Astrocyte of the cerebellum (primary cell): ENCODE data around the gene R3HDM4.
"Not testable (repeated sequence)": the region's sequence is repeated elsewhere in the genome, so short reads cannot be mapped to it uniquely, and the experiment has no call there.

Source experiments
- DNase-seq: peaks from one replicate; pipeline ENCODE4 v3.0.0-alpha.2; 2011; ENCODE audit warnings: low read depth
- H3K4me3 ChIP-seq: 2 replicates; pipeline ENCODE4 v1.5.1; 2011; ENCODE audit warnings: mild to moderate bottlenecking, low read depth, low read length, moderate library complexity
- in situ Hi-C: cut with HindIII; loops from 2 replicates; pipeline ENCODE4 v1.10.0; 2017; ENCODE audit warnings: low sequenced_read_pairs
- TF ChIP-seq, protein P1 (sequence below): IDR thresholded peaks from 2 replicates; pipeline ENCODE4 v1.5.1; 2012; ENCODE audit warnings: low read length, low read depth, moderate library complexity, mild to moderate bottlenecking; ENCODE audit errors: missing control alignments

The R3HDM4 gene

DNA sequence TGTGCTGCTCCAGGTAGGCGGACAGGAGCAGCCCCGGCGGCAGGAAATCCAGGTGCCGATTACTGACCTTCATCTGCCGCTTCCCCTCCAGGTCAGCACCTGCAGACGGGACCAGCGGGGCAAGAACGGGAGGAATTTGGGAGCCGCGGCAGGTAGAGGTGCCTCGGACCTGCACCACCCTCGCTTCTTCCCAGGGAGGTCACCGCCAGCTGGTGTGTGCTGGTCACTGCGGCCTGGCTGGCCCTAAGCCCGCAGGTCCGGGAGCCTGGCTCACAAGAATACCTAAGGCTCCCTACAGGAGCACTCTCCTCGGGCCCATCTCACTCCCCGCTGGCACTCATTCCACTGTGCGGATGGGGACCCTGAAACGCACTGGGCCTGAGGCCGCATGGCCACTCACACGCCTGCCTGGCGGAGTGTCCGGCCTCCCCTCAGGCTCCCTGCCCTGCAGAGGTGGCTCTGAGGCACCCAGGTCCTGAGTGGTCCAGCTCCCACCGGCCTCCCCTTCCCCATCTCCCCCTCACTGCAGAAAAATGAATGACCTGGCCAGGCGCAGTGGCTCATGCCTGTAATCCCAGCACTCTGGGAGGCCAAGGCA lies 15.5 kb downstream of the R3HDM4 start:
- in situ Hi-C loops = no loop called here
- DNase-seq = no peak
- H3K4me3 ChIP-seq = no peak overlapping the region
- TF ChIP-seq, protein P1, sequence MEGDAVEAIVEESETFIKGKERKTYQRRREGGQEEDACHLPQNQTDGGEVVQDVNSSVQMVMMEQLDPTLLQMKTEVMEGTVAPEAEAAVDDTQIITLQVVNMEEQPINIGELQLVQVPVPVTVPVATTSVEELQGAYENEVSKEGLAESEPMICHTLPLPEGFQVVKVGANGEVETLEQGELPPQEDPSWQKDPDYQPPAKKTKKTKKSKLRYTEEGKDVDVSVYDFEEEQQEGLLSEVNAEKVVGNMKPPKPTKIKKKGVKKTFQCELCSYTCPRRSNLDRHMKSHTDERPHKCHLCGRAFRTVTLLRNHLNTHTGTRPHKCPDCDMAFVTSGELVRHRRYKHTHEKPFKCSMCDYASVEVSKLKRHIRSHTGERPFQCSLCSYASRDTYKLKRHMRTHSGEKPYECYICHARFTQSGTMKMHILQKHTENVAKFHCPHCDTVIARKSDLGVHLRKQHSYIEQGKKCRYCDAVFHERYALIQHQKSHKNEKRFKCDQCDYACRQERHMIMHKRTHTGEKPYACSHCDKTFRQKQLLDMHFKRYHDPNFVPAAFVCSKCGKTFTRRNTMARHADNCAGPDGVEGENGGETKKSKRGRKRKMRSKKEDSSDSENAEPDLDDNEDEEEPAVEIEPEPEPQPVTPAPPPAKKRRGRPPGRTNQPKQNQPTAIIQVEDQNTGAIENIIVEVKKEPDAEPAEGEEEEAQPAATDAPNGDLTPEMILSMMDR = no peak

DNA sequence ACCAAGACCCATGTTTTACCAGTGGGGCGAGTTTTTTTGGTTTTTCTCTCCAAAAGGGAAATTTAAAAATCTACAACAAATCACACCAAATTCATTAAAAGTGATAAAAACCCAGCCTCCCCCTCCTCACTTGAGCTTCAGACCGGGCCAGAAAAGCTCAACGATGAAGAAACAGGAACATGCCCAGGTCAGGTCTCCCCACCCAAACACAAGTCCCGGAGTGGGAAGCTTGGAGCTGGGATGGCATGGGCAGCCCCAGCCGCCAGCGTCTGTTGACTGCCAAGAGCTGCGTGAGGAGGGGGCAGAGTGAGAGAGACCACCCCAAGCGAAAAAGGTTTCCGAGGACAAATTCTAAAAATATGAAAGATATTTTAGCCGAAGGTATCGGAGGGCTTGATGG lies 16.0 kb downstream of the R3HDM4 start:
- H3K4me3 ChIP-seq = no peak overlapping the region
- TF ChIP-seq, protein P1 = no peak
- DNase-seq = no peak
- in situ Hi-C loops = no loop called here

DNA sequence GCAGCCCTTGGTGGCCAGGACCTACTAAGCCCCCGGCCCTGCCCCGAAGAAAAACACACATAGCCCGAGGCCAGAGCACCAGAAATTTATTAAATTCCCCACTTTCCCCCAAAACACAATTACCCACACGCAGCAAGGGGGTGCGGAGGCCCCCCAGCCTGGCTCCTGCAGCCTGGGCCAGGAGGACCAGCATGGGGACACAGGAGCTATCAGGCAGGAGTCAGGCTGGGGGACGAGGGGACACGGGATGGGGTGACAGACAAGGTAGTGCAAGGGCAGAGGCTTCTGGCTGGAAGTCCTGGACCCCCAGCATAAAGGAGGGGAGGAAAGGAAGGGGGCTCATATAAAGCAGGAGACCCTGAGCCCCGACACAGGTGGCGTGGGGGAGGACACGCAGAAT lies 16.6 kb downstream of the R3HDM4 start:
- no peak overlapping the region for H3K4me3 ChIP-seq
- TF ChIP-seq, protein P1 = no peak
- in situ Hi-C loops = no loop called here
- DNase-seq = no peak

DNA sequence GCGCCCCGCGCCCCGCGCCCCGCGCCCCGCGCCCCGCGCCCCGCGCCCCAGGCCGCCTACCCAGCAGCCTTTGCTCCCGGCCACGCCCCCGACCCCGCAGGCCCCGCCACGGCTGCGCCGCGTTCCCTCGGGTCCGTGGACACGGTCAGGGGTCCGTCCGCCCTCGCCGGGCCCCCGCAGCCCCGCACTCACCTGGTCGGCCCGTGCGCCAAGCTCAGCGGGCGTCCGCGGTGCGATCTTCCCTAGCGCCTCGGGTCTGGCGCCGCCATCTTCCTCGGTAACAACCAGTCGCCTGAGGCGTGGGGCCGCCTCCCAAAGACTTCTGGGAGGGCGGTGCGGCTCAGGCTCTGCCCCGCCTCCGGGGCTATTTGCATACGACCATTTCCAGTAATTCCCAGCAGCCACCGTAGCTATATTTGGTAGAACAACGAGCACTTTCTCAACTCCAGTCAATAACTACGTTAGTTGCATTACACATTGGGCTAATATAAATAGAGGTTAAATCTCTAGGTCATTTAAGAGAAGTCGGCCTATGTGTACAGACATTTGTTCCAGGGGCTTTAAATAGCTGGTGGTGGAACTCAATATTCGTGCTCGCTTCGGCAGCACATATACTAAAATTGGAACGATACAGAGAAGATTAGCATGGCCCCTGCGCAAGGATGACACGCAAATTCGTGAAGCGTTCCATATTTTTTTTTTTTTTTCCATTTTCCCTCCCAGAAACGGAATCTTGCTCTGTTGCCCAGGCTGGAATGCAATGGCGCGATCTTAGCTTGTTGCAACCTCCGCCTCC lies 19.9 kb downstream of the R3HDM4 start, which contains the start of the genes MED16 and RNU6-9:
Gene MED16, minus strand, starts transcription at position 294 of the 796 bp plus-strand sequence. CDS start 2,056 bp downstream, outside the sequence.
Gene RNU6-9, plus strand, starts transcription at position 591 of the 796 bp plus-strand sequence.
- H3K4me3 ChIP-seq = peak within 1 kb of the TSS; percentile 80
- in situ Hi-C loops = no loop called here
- DNase-seq = peak; percentile 85
- TF ChIP-seq, protein P1 = no peak

DNA sequence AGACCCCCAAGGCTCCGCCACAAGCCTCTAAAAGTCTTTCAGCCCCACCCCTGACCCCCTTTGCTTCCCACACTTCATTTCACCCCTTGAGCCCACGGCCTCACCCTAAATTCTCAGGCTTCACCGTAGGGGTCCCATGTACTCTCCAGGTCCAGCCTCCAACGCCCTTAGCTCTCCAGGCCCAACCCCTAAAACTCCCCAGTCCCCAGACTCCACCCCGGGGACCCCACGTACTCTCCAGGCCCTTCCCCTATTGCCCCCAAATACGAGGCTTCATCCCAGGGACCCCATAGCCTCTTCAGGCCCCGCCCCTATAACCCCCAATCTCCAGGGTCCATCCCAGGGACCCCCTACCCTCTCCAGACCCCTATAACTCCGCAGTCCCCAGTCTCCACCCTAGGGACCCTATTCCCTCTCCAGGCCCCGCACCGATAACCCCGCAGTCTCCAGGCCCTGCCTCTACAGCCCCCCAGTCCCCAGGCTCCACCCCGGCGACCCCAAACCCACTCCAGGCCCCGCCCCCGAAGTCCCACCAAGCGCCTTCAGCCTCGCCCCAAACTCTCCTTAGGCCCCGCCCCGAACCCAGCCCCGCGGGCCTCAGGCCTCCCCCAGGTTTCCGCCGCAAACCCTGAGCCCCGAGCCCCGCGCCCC lies 20.7 kb downstream of the R3HDM4 start:
- peak overlapping the region; percentile 80 for H3K4me3 ChIP-seq
- no peak for DNase-seq
- in situ Hi-C loops = no loop called here
- TF ChIP-seq, protein P1 = no peak

DNA sequence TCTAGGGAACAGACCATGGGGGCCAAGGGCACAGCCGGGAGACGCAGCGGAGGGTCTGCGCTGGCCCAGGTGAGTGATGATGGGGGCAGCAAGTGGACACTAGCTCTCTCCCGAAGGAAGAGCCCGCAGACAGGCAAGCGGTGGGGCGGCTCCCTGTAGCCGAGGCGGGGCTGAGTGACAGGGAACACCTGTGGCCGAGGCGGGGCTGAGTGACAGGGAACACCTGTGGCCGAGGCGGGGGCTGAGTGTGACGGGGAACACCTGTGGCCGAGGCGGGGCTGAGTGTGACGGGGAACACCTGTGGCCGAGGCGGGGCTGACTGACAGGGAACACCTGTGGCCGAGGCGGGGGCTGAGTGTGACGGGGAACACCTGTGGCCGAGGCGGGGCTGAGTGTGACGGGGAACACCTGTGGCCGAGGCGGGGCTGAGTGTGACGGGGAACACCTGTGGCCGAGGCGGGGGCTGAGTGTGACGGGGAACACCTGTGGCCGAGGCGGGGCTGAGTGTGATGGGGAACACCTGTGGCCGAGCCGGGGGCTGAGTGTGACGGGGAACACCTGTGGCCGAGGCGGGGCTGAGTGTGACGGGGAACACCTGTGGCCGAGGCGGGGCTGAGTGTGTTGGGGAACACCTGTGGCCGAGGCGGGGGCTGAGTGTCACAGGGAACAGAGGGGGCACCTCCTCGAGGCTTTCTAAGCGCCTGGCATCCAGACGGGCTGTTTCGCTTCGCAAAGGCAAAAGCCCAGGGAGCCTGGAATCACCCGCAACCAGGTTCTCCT lies 21.4 kb downstream of the R3HDM4 start:
- DNase-seq, in situ Hi-C loops: not testable (repeated sequence)
- peak overlapping the region; percentile 80 for H3K4me3 ChIP-seq
